Kidney epithelial cell (primary cell): ENCODE results near the gene RORB. TPM values are rescaled to one million over a fixed set of nuclear protein-coding genes. Genes with fewer than 3 reads are reported as not detected.
"Not testable (repeated sequence)": the region's sequence is repeated elsewhere in the genome, so short reads cannot be mapped to it uniquely, and the experiment has no call there.

Experiments
- DNase-seq: peaks from one replicate; pipeline ENCODE4 v3.0.0-alpha.2; 2010; ENCODE audit warnings: low read depth
- H3K27me3 ChIP-seq: 2 replicates; pipeline ENCODE4 v1.6.0; 2011; ENCODE audit warnings: low read length; ENCODE audit not compliant: control insufficient read depth, insufficient read depth
- H3K36me3 ChIP-seq: 2 replicates; pipeline ENCODE4 v1.5.1; 2011; ENCODE audit warnings: low read length; ENCODE audit not compliant: control insufficient read depth, insufficient read depth
- H3K4me3 ChIP-seq: 2 replicates; pipeline ENCODE4 v1.5.1; 2011; ENCODE audit warnings: low read depth, mild to moderate bottlenecking, control low read depth, low read length
- total RNA-seq: library from RNA; depleted of rRNA; stranded (reverse); fragments of >200 nt; gene quantifications from 2 replicates; pipeline ENCODE4 v1.2.3, GENCODE V29; 2015
- TF ChIP-seq, protein P1 (sequence below): IDR thresholded peaks from 2 replicates; pipeline ENCODE4 v1.5.1; 2011; ENCODE audit warnings: mild to moderate bottlenecking, moderate library complexity, low read length, control low read depth, inconsistent platforms; ENCODE audit not compliant: insufficient read depth, poor library complexity, severe bottlenecking

Gene RORB
- total RNA-seq, 1 donor from 2014 or later, result not detected

DNA sequence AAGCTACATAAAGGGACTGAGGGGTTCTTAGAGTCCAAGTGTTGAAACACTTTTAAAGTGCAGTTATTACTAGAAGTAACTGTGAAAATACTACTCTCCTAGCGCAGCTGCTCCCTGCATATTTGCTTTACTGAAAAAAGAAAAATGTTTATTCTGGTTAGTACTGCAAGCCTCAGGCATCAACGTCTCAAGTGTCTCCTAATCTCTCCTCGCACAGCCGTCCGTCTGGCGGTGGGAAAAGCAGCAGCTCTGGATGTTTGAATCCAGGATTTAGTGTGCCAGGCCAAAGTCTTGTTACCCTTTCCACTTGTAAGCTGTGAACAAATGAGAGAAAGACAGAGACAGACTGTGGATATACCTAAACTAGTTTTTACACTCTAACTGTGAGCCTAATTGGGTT lies 31.1 kb downstream of the RORB start:
- no peak for DNase-seq
- H3K36me3 ChIP-seq, result no peaks in the 10 kb centered on the region
- no peak overlapping the region for H3K4me3 ChIP-seq
- H3K27me3 ChIP-seq, result no peaks in the 10 kb centered on the region
- TF ChIP-seq, protein P1, sequence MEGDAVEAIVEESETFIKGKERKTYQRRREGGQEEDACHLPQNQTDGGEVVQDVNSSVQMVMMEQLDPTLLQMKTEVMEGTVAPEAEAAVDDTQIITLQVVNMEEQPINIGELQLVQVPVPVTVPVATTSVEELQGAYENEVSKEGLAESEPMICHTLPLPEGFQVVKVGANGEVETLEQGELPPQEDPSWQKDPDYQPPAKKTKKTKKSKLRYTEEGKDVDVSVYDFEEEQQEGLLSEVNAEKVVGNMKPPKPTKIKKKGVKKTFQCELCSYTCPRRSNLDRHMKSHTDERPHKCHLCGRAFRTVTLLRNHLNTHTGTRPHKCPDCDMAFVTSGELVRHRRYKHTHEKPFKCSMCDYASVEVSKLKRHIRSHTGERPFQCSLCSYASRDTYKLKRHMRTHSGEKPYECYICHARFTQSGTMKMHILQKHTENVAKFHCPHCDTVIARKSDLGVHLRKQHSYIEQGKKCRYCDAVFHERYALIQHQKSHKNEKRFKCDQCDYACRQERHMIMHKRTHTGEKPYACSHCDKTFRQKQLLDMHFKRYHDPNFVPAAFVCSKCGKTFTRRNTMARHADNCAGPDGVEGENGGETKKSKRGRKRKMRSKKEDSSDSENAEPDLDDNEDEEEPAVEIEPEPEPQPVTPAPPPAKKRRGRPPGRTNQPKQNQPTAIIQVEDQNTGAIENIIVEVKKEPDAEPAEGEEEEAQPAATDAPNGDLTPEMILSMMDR, result no peak

DNA sequence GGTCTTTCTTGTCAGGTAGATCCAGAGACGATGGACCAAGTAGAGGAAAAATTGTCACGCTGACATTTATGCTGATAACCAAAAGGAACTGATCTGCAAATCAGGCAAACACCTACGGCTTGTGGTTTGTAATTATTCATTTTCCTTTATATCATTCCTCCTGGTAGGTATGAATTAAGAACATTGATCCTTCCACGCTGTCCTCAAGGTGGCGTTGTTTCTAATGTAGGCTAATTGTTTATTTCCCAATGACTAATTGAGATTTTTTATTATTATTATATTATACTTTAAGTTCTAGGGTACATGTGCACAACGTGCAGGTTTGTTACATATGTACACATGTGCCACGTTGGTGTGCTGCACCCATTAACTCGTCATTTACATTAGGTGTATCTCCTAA lies 33.3 kb downstream of the RORB start:
- not testable (repeated sequence) for DNase-seq, H3K36me3 ChIP-seq, H3K27me3 ChIP-seq, H3K4me3 ChIP-seq

GRCh38 chr9:74533253-74533652 lies 36.1 kb downstream of the RORB start:
- no peaks in the 10 kb centered on the region for H3K27me3 ChIP-seq
- TF ChIP-seq, protein P1, result no peak
- H3K36me3 ChIP-seq, result no peaks in the 10 kb centered on the region
- H3K4me3 ChIP-seq, result no peak overlapping the region
- no peak for DNase-seq

GRCh38 chr9:74534841-74535240 lies 37.7 kb downstream of the RORB start:
- no peak overlapping the region for H3K4me3 ChIP-seq
- no peaks in the 10 kb centered on the region for H3K36me3 ChIP-seq
- TF ChIP-seq, protein P1, result no peak
- DNase-seq, result no peak
- H3K27me3 ChIP-seq, result no peaks in the 10 kb centered on the region

DNA sequence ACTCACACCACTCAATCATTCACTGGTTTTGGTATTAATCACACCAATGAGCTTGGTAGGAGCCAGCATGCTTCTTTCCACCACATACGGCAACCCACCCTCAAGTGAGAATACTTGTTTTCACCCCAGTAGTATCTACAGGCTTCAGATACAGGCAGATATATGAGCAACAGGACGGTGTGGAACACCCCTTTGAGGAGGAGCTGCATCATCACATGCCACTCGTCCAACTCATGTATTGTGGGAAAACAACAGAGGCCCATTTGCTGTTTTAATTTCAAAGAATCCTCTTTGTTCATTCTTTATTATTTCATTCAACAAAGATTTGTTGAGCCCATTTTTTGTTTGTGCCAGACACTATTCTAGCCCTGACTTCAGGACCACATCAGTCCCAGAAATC lies 46.0 kb downstream of the RORB start:
- no peak for DNase-seq
- TF ChIP-seq, protein P1, result no peak

GRCh38 chr9:74551266-74551665 lies 54.1 kb downstream of the RORB start:
- DNase-seq, result no peak
- no peaks in the 10 kb centered on the region for H3K36me3 ChIP-seq
- no peaks in the 10 kb centered on the region for H3K27me3 ChIP-seq
- TF ChIP-seq, protein P1, result no peak
- H3K4me3 ChIP-seq, result no peak overlapping the region

More for the DNA sequence above, 46.0 kb downstream of the RORB start:
- Histone ChIP-seq H3K27me3 (no peaks in the 10 kb centered on the region), H3K4me3 (no peak overlapping the region), H3K36me3 (no peaks in the 10 kb centered on the region)
